DOHH2 (cell line): ENCODE results near the gene TNRC18.
"Not testable (repeated sequence)": the region's sequence is repeated elsewhere in the genome, so short reads cannot be mapped to it uniquely, and the experiment has no call there.

Experiments used
- H3F3A ChIP-seq: fragments of 200-600 bp; sonication (generic), shearing (Covaris generic); 2 replicates; pipeline ENCODE4 v1.6.0; 2016; ENCODE audit warnings: antibody characterized with exemption, mild to moderate bottlenecking; ENCODE audit not compliant: control insufficient read depth, insufficient read depth
- H3K27ac ChIP-seq: fragments of 200-600 bp; sonication (generic); 2 replicates; pipeline ENCODE4 v1.5.1; 2014; ENCODE audit warnings: low read depth, mild to moderate bottlenecking, low read length, moderate library complexity
- H3K27me3 ChIP-seq: fragments of 200-600 bp; sonication (generic); 2 replicates; pipeline ENCODE4 v1.6.1; 2014; ENCODE audit warnings: mild to moderate bottlenecking, low read length, mixed read lengths; ENCODE audit not compliant: control insufficient read depth
- H3K36me3 ChIP-seq: fragments of 200-600 bp; sonication (generic); 2 replicates; pipeline ENCODE4 v1.6.1; 2014; ENCODE audit warnings: mild to moderate bottlenecking, low read length, moderate library complexity, mixed read lengths; ENCODE audit not compliant: control insufficient read depth
- H3K4me1 ChIP-seq: fragments of 200-600 bp; sonication (generic); 2 replicates; pipeline ENCODE4 v1.6.1; 2014; ENCODE audit warnings: mild to moderate bottlenecking, low read length, mixed read lengths; ENCODE audit not compliant: control insufficient read depth
- H3K4me2 ChIP-seq: fragments of 200-600 bp; sonication (generic); 2 replicates; pipeline ENCODE4 v1.6.0; 2014; ENCODE audit warnings: mild to moderate bottlenecking, low read length, moderate library complexity
- H3K4me3 ChIP-seq: fragments of 200-600 bp; sonication (generic); 2 replicates; pipeline ENCODE4 v1.5.1; 2014; ENCODE audit warnings: mild to moderate bottlenecking, low read length, mixed read lengths
- H3K79me2 ChIP-seq: fragments of 200-600 bp; sonication (generic); 2 replicates; pipeline ENCODE4 v1.6.1; 2014; ENCODE audit warnings: mild to moderate bottlenecking, low read length, mixed read lengths; ENCODE audit not compliant: control insufficient read depth
- H3K9me2 ChIP-seq: fragments of 200-600 bp; sonication (generic); replicated peaks from 2 replicates; pipeline ENCODE4 v1.6.1; 2014; ENCODE audit warnings: mild to moderate bottlenecking, low read length, mixed read lengths; ENCODE audit not compliant: control insufficient read depth
- H3K9me3 ChIP-seq: fragments of 200-600 bp; sonication (generic); 2 replicates; pipeline ENCODE4 v1.6.1; 2014; ENCODE audit warnings: antibody characterized with exemption, low read length, mixed read lengths; ENCODE audit not compliant: control insufficient read depth, insufficient read depth
- H4K20me1 ChIP-seq: fragments of 200-600 bp; sonication (generic); 2 replicates; pipeline ENCODE4 v1.6.0; 2014; ENCODE audit warnings: low read depth, mild to moderate bottlenecking, antibody characterized with exemption, low read length, moderate library complexity; ENCODE audit not compliant: control insufficient read depth, insufficient read depth
- CTCF ChIP-seq: fragments of 200-600 bp; sonication (generic); IDR thresholded peaks from one replicate; pipeline ENCODE4 v1.5.1; 2014; ENCODE audit warnings: antibody characterized with exemption, mild to moderate bottlenecking, low read depth, low read length; ENCODE audit not compliant: poor library complexity, severe bottlenecking
- EZH2phosphoT487 ChIP-seq: fragments of 200-600 bp; sonication (generic); IDR thresholded peaks from 2 replicates; pipeline ENCODE4 v1.6.1; 2017; ENCODE audit warnings: borderline replicate concordance, mild to moderate bottlenecking, antibody characterized with exemption, low read length, moderate library complexity, mixed read lengths

Gene TNRC18

GRCh38 chr7:5310822-5311405, 112.7 kb downstream of the TNRC18 start:
- Histone ChIP-seq H3K27me3 (no peaks in the 10 kb centered on the region), H3F3A (no peaks in the 10 kb centered on the region), H3K4me3 (no peak overlapping the region), H3K9me3 (no peaks in the 10 kb centered on the region), H3K36me3 (peaks cover 6% of the 10 kb centered on the region; the same call in 1 of the 2 replicates), H3K79me2 (no peaks in the 10 kb centered on the region), H4K20me1 (no peaks in the 10 kb centered on the region), H3K27ac (no peak overlapping the region), H3K9me2 (no peaks in the 10 kb centered on the region), H3K4me1 (no peaks in the 10 kb centered on the region), H3K4me2 (no peak overlapping the region)
- TF ChIP-seq EZH2phosphoT487 (no peak), CTCF (no peak)

GRCh38 chr7:5309146-5309545, 114.5 kb downstream of the TNRC18 start:
- Histone ChIP-seq H3K27me3 (no peaks in the 10 kb centered on the region), H3K9me3 (no peaks in the 10 kb centered on the region), H3K9me2 (no peaks in the 10 kb centered on the region), H3K79me2 (no peaks in the 10 kb centered on the region), H3K4me1 (no peaks in the 10 kb centered on the region), H3F3A (no peaks in the 10 kb centered on the region), H3K4me3 (no peak overlapping the region), H3K27ac (no peak overlapping the region), H4K20me1 (no peaks in the 10 kb centered on the region), H3K36me3 (peaks cover 6% of the 10 kb centered on the region; the same call in 1 of the 2 replicates), H3K4me2 (no peak overlapping the region)
- TF ChIP-seq CTCF (no peak), EZH2phosphoT487 (no peak)

GRCh38 chr7:5307221-5308142, 116.2 kb downstream of the TNRC18 start:
- H3K9me2 ChIP-seq, H3K36me3 ChIP-seq, H3K79me2 ChIP-seq, H3K4me2 ChIP-seq, H3K4me1 ChIP-seq, H4K20me1 ChIP-seq, H3K9me3 ChIP-seq, H3K4me3 ChIP-seq, H3K27ac ChIP-seq, H3K27me3 ChIP-seq, H3F3A ChIP-seq: not testable (repeated sequence)

GRCh38 chr7:5305050-5305449, 118.6 kb downstream of the TNRC18 start:
- not testable (repeated sequence) for H3K36me3 ChIP-seq, H3K4me3 ChIP-seq

More at GRCh38 chr7:5305050-5305449, 118.6 kb downstream of the TNRC18 start:
- not testable (repeated sequence) for H4K20me1 ChIP-seq, H3K79me2 ChIP-seq, H3K27me3 ChIP-seq, H3F3A ChIP-seq, H3K27ac ChIP-seq, H3K4me2 ChIP-seq, H3K9me2 ChIP-seq, H3K4me1 ChIP-seq, H3K9me3 ChIP-seq
